GM12878 (cell line): ENCODE measurements around the gene CTRB2. TPM values are rescaled to one million over a fixed set of nuclear protein-coding genes. Genes with fewer than 3 reads are reported as not detected.
"Not testable (repeated sequence)": the region's sequence is repeated elsewhere in the genome, so short reads cannot be mapped to it uniquely, and the experiment has no call there.

ENCODE experiments used
- ATAC-seq: fragments of 200-7000 bp; cut with Tn5 transposase; 3 replicates; pipeline ENCODE4 v1.9.1; 2020; ENCODE audit warnings: mild to moderate bottlenecking, moderate library complexity
- BruUV-seq: library from RNA; stranded (reverse); fragments of 400-500 nt; replicated peaks from 2 replicates; lab custom pipeline; 2021; lab: Mats Ljungman, UMichigan
- CTCF ChIA-PET: fragments of 300-600 bp; sonication (Branson Sonifier 250); formaldehyde crosslinking; extraction: SDS; loops from one replicate; lab custom pipeline; 2021; ENCODE audit warnings: inconsistent platforms; lab: Yijun Ruan, JAX
- POLR2A ChIA-PET: fragments of 350-600 bp; formaldehyde crosslinking; extraction: SDS; loops from one replicate; lab custom pipeline; 2021; ENCODE audit warnings: inconsistent platforms; lab: Charles Lee
- RAD21 ChIA-PET: fragments of 300-600 bp; sonication (Branson Sonifier 250); formaldehyde crosslinking; loops from one replicate; lab custom pipeline; 2023; ENCODE audit warnings: antibody characterized with exemption; ENCODE audit not compliant: unreplicated experiment; lab: Charles Lee
- SMC1A ChIA-PET: fragments of 300-600 bp; sonication (Branson Sonifier 250); formaldehyde crosslinking; loops from one replicate; lab custom pipeline; 2023; ENCODE audit not compliant: unreplicated experiment, uncharacterized antibody; lab: Charles Lee
- DNase-seq: peaks from one replicate; pipeline ENCODE4 v3.0.0-alpha.2; 2011; ENCODE audit warnings: low read depth, low spot score
- FAIRE-seq: peaks from 3 replicates; lab custom pipeline; 2011; peaks lifted over from hg19 to GRCh38; lab: Jason Lieb, UNC
- H2AFZ ChIP-seq: 2 replicates; pipeline ENCODE4 v1.6.0; 2011; ENCODE audit warnings: low read depth, low read length, control low read depth; ENCODE audit not compliant: control insufficient read depth
- H3K27ac ChIP-seq: 2 replicates; pipeline ENCODE4 v1.5.1; 2011; ENCODE audit warnings: control low read depth; ENCODE audit not compliant: control insufficient read depth, insufficient read depth
- H3K27me3 ChIP-seq, 2 experiments: replicated peaks in 1 of 2; 2 replicates each; pipeline versions ENCODE4 v1.6.0 to v1.6.1; 2011; ENCODE audit warnings: low read length in 1 of 2; ENCODE audit not compliant: control insufficient read depth in 2 of 2, insufficient read depth in 2 of 2
- H3K36me3 ChIP-seq, 2 experiments: 2 replicates each; pipeline ENCODE4 v1.5.1; 2011; ENCODE audit warnings: low read length in 1 of 2; ENCODE audit not compliant: control insufficient read depth in 2 of 2, insufficient read depth in 2 of 2
- H3K4me1 ChIP-seq: 2 replicates; pipeline ENCODE4 v1.6.1; 2011; ENCODE audit warnings: mild to moderate bottlenecking, low read length, moderate library complexity, mixed read lengths; ENCODE audit not compliant: control insufficient read depth, insufficient read depth
- H3K4me2 ChIP-seq: 2 replicates; pipeline ENCODE4 v1.6.0; 2011; ENCODE audit warnings: control low read depth; ENCODE audit not compliant: control insufficient read depth, insufficient read depth
- H3K4me3 ChIP-seq: fragments of 200-600 bp; sonication (generic); 2 replicates; pipeline ENCODE4 v1.5.1; 2016
- H3K79me2 ChIP-seq: 2 replicates; pipeline ENCODE4 v1.6.0; 2011; ENCODE audit warnings: low read length; ENCODE audit not compliant: control insufficient read depth, insufficient read depth
- H3K9ac ChIP-seq: 2 replicates; pipeline ENCODE4 v1.8.0; 2011; ENCODE audit warnings: low read length, control low read depth, mixed read lengths; ENCODE audit not compliant: control insufficient read depth, insufficient read depth
- H3K9me3 ChIP-seq: replicated peaks from 3 replicates; pipeline ENCODE4 v1.5.1; 2011; ENCODE audit warnings: mild to moderate bottlenecking, low read length; ENCODE audit not compliant: control insufficient read depth, insufficient read depth
- H4K20me1 ChIP-seq: 2 replicates; pipeline ENCODE4 v1.6.0; 2011; ENCODE audit not compliant: control insufficient read depth, insufficient read depth
- WGBS: methylation state at CpG from one replicate; pipeline ENCODE4 v1.1.6; 2016; ENCODE audit warnings: low lambda C conversion rate; ENCODE audit not compliant: insufficient replicate concordance, insufficient coverage; ENCODE audit errors: missing lambda C conversion rate; 5-methylcytosine and 5-hydroxymethylcytosine counted together
- in situ Hi-C: fragments of 300-500 bp; cut with MboI; formaldehyde crosslinking; loops from 9 replicates; pipeline ENCODE4 v1.14.3; 2018; ENCODE audit warnings: mixed read lengths
- intact Hi-C: fragments of 100-400 bp; cut with micrococcal nuclease; formaldehyde crosslinking; loops from one replicate; pipeline ENCODE4 v1.14.2; 2022; ENCODE audit not compliant: unreplicated experiment
- polyA plus RNA-seq, 11 experiments: library from polyadenylated mRNA; depleted of rRNA in 4 of 11; unstranded in 6 of 11; stranded (reverse) in 5 of 11; fragments of >200 nt; fragmentation: Nextera tagmentation in 4 of 11; fragmentation: Illumina TruSeq in 1 of 11; extraction: Ambion mirVana in 4 of 11; extraction: Trizol in 1 of 11; gene quantifications; 1 replicate in 1 of 11; 2 replicates in 10 of 11; pipeline versions ENCODE4 v1.2.1 to v1.2.3, GENCODE V29; 2011 to 2016; ENCODE audit warnings: inconsistent platforms in 2 of 11, missing spikeins in 2 of 11, low read depth in 1 of 11
- total RNA-seq, 4 experiments: library from RNA; depleted of rRNA in 3 of 4; stranded (reverse); fragments of >200 nt in 3 of 4; fragmentation: Illumina TruSeq in 1 of 4; extraction: Trizol in 1 of 4; gene quantifications; 2 replicates each; pipeline versions ENCODE4 v1.2.1 to v1.2.3, GENCODE V29; 2013 to 2021

Gene CTRB2
- total and polyA plus RNA-seq, 10 of the 15 experiments (the other 5 are each of a cell fraction or from before 2014, with no cell fraction given) = 9.4 TPM; not detected in 9

DNA sequence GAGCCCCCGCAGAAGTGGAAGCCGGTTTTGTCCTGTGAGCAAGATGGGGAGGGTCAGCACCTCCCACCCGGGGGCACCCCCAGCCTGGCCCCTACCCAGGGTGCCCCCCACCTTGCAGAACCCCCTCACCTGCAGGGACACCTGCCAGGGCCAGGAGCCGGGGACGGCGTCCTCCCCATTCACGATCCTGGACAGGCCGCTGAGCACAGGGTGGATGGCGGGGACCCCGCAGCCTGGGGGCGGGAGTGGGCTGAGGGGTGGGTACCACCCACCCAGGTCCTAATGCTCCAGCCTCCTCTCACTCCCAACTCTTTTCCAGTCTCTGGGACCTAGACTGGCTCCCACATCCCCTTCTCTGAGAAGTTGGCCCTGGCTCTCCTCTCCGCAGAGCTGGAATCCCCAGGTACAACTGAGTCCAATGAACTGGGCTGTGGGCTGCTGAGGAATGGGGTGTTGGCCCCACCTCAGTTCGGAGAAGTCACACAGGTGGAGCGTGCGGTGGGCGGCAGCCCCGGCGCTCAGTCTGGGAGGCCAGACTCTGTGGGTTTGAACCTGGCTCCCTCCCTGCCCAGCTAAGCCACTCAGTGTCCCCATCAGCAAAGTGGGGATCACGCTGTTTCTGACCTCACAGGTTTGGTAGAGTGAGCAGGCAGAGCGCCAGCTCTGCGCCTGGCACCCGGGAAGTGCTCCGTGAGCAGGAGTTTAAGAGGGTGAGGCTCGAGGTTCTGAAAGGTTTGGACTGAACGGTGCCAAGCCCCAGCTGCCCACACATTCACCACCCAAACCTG, 806 bp downstream of the CTRB2 start:
- FAIRE-seq, H3K36me3 ChIP-seq: not testable (repeated sequence)
- 17% methylated on average over 17 of the region's 25 CpGs for WGBS

DNA sequence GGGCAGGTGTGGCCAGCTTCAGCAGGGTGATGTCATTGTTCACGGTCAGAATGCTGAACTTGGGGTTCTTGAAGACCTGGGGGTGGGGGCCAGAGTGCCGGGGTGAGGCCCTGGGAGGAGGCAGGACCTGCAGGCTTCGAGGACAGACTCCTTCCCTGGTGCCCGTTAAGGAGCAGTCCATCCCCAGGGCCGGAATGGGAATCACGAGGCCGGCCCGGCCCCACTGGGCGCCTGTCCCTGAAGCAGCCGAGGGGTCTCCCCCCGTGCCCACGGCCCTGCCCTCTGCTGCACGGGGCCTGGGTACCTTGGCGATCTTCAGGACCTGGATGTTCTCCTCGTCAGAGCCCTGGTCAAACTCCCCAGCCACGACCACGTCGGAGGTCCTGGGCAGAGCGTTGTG, 1.5 kb downstream of the CTRB2 start:
- H3K9ac ChIP-seq, H3K4me2 ChIP-seq, DNase-seq, H3K36me3 ChIP-seq, H3K27me3 ChIP-seq, RAD21 ChIA-PET, POLR2A ChIA-PET, in situ Hi-C loops, H4K20me1 ChIP-seq, ATAC-seq, H2AFZ ChIP-seq, H3K4me3 ChIP-seq, H3K79me2 ChIP-seq, H3K4me1 ChIP-seq, CTCF ChIA-PET, H3K27ac ChIP-seq, SMC1A ChIA-PET, intact Hi-C loops, H3K9me3 ChIP-seq, BruUV-seq: not testable (repeated sequence)
- peak; percentile 31 for FAIRE-seq
- WGBS = 38% methylated on average over 11 of the region's 19 CpGs

More for the DNA sequence above, 806 bp downstream of the CTRB2 start:
- H3K27ac ChIP-seq, H3K4me1 ChIP-seq, DNase-seq, H3K79me2 ChIP-seq, H2AFZ ChIP-seq, BruUV-seq, H3K27me3 ChIP-seq, in situ Hi-C loops, H3K4me3 ChIP-seq, H3K9me3 ChIP-seq, H3K9ac ChIP-seq, POLR2A ChIA-PET, H4K20me1 ChIP-seq, intact Hi-C loops, SMC1A ChIA-PET: not testable (repeated sequence)
- H3K4me2 ChIP-seq = peak overlapping the region; percentile 68; the same call in 1 of the 2 replicates
- ChIA-PET RAD21 (interaction anchor here (0.8 kb wide), 1 partner anchor 173 kb away, joined by 3 read pairs; no protein-coding TSS in a partner anchor), CTCF (interaction anchor here (0.8 kb wide), 1 partner anchor 195 kb away, joined by 4 read pairs; no protein-coding TSS in a partner anchor)
- peak; percentile 59 for ATAC-seq

DNA sequence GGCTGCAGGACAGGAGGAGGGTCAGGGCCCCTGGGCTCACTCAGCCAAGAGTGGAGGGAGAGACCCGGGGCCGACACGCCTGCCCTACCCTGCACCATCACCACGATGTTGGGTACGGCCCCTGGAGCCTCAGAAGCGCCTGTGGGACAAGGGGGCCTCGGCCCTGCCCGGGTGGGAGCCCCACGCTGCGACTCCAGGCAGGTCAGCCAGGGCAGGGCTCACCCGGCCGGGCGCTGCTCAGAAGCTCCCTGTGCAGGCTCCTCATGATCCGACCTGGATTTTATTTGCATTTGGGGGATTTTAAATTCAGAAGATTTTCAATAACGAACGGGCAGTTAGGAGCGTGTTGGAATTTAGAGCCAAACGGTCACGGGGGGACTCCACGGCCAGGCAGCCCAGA, 2.1 kb downstream of the CTRB2 start:
- H3K4me1 ChIP-seq, H3K9me3 ChIP-seq, H3K36me3 ChIP-seq, ATAC-seq, FAIRE-seq, H3K27ac ChIP-seq, H3K27me3 ChIP-seq, H3K4me2 ChIP-seq, CTCF ChIA-PET, intact Hi-C loops, BruUV-seq, POLR2A ChIA-PET, H3K9ac ChIP-seq, H4K20me1 ChIP-seq, H3K4me3 ChIP-seq, H2AFZ ChIP-seq, DNase-seq, H3K79me2 ChIP-seq: not testable (repeated sequence)
- RAD21 ChIA-PET = interaction anchor here (0.9 kb wide), 1 partner anchor 17 kb away, joined by 3 read pairs; no protein-coding TSS in a partner anchor
- in situ Hi-C loops = loop anchor here (5.0 kb wide), 1 partner anchor 182 kb away; no protein-coding TSS in a partner anchor
- WGBS = no CpG with 5 or more reads among the region's 20 CpGs
- SMC1A ChIA-PET = interaction anchor here (1.3 kb wide), 1 partner anchor 197 kb away, joined by 4 read pairs; no protein-coding TSS in a partner anchor
